ENCODE data around the gene GNB1L. TPM values are rescaled to one million over a fixed set of nuclear protein-coding genes. Genes with fewer than 3 reads are reported as not detected.

GNB1L gene
- polyA plus RNA-seq, 3 donors = 3.4 to 6.0 (median 4.8) TPM

DNA sequence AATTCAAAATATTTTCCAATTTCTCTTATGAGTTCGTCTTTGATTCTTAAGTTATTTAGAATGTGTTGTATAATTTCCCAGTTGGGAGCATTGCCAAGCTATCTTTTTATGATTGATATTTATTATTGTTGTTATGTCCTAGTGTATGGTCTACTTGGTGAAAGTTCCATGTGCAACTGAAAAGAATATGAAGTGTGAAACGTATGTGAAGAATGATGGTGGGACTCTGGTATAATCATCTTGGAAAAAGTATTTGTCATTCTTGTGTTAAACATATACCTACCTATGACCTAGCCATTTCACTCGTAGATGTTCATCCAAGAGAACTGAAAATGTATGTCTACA, 12.0 kb upstream of the GNB1L start:
- H3K4me3 ChIP-seq (replicated peaks in 1 of 3; ENCODE audit: low read depth in 2 of 3, low read length in 3 of 3) = no peak overlapping the region
- no peak overlapping the region for H3K4me2 ChIP-seq (replicated peaks; ENCODE audit: extremely low read depth, low read length, poor library complexity, severe bottlenecking)
- no peak overlapping the region for H2AFZ ChIP-seq (ENCODE audit: insufficient read depth, low read depth, low read length, poor library complexity, severe bottlenecking)
- no peaks in the 10 kb centered on the region for H3K79me2 ChIP-seq (ENCODE audit: insufficient read depth, low read length)
- H3K9me3 Mint-ChIP-seq = no peaks in the 10 kb centered on the region
- no peak overlapping the region for H3K4me3 Mint-ChIP-seq
- intact Hi-C loops (cut with micrococcal nuclease) = no loop called here
- WGBS (ENCODE audit: insufficient coverage) = no CpG with 5 or more reads among the region's 3 CpGs
- H3K9ac ChIP-seq (ENCODE audit: insufficient read depth, low read length, poor library complexity, severe bottlenecking) = no peak overlapping the region
- TF ChIP-seq, protein P1, sequence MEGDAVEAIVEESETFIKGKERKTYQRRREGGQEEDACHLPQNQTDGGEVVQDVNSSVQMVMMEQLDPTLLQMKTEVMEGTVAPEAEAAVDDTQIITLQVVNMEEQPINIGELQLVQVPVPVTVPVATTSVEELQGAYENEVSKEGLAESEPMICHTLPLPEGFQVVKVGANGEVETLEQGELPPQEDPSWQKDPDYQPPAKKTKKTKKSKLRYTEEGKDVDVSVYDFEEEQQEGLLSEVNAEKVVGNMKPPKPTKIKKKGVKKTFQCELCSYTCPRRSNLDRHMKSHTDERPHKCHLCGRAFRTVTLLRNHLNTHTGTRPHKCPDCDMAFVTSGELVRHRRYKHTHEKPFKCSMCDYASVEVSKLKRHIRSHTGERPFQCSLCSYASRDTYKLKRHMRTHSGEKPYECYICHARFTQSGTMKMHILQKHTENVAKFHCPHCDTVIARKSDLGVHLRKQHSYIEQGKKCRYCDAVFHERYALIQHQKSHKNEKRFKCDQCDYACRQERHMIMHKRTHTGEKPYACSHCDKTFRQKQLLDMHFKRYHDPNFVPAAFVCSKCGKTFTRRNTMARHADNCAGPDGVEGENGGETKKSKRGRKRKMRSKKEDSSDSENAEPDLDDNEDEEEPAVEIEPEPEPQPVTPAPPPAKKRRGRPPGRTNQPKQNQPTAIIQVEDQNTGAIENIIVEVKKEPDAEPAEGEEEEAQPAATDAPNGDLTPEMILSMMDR (IDR thresholded peaks at IDR 0.05) = no peak
- H3K27ac Mint-ChIP-seq = no peak overlapping the region
- H3K9me3 ChIP-seq (replicated peaks in 1 of 2; ENCODE audit: control insufficient read depth in 1 of 2, insufficient read depth in 1 of 2, low read length in 2 of 2) = no peaks in the 10 kb centered on the region
- no peaks in the 10 kb centered on the region for H3K36me3 Mint-ChIP-seq
- H3K27ac ChIP-seq (ENCODE audit: low read depth in 1 of 2, low read length in 2 of 2) = no peak overlapping the region
- H3K27me3 Mint-ChIP-seq (ENCODE audit: low read depth in 3 of 3) = peaks cover 0 to 2% (median 0%) of the 10 kb centered on the region in 3 donors
- DNase-seq = no peak
- H3K27me3 ChIP-seq (ENCODE audit: control insufficient read depth in 2 of 2, insufficient read depth in 2 of 2, low read length in 2 of 2) = no peaks in the 10 kb centered on the region
- H3K4me1 Mint-ChIP-seq = peaks cover 3% of the 10 kb centered on the region
- no peaks in the 10 kb centered on the region for H3K4me1 ChIP-seq (ENCODE audit: control insufficient read depth in 1 of 2, insufficient read depth in 2 of 2, low read length in 2 of 2)
- H4K20me1 ChIP-seq (ENCODE audit: insufficient read depth, low read length) = no peaks in the 10 kb centered on the region
- H3K36me3 ChIP-seq (replicated peaks in 1 of 2; ENCODE audit: control insufficient read depth in 1 of 2, insufficient read depth in 2 of 2, low read length in 2 of 2) = no peaks in the 10 kb centered on the region

DNA sequence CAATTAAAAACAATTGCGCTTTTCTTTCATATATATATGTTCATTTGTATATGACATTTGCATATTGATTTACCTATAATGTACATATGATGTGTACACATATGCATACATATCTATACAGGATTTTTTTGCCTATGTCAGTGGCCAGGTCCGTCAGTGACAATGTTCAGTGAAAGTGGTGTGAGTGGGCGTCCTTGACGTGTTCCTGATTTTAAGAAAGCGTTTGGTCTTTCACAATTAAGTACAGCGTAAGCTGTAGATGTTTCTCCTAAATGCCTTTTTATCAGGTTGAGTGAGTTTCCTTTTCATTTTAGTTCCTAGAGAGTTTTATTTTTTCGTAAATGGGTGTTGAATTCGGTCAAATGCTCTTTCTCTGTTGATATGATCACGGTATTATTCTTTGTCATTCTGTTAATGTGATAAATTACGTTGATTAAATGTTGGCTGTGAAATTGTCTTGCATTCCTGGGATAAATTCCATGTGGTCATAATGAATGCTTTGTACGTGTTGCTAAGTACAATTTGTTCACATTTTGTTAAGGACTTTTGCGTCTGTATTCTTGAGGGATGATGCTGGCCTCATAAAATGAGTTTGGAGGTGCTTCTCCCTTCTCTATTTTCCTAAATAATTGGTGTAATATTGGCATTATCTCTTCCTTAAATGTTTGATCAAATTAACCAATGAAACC, 10.6 kb upstream of the GNB1L start:
- intact Hi-C loops (cut with micrococcal nuclease) = no loop called here
- Histone ChIP-seq H3K4me2 (replicated peaks; ENCODE audit: extremely low read depth, low read length, poor library complexity, severe bottlenecking) (no peak overlapping the region), H3K27ac (ENCODE audit: low read depth in 1 of 2, low read length in 2 of 2) (no peak overlapping the region), H4K20me1 (ENCODE audit: insufficient read depth, low read length) (no peaks in the 10 kb centered on the region), H2AFZ (ENCODE audit: insufficient read depth, low read depth, low read length, poor library complexity, severe bottlenecking) (no peak overlapping the region), H3K79me2 (ENCODE audit: insufficient read depth, low read length) (no peaks in the 10 kb centered on the region), H3K9me3 (replicated peaks in 1 of 2; ENCODE audit: control insufficient read depth in 1 of 2, insufficient read depth in 1 of 2, low read length in 2 of 2) (no peaks in the 10 kb centered on the region), H3K4me1 (ENCODE audit: control insufficient read depth in 1 of 2, insufficient read depth in 2 of 2, low read length in 2 of 2) (no peaks in the 10 kb centered on the region), H3K36me3 (replicated peaks in 1 of 2; ENCODE audit: control insufficient read depth in 1 of 2, insufficient read depth in 2 of 2, low read length in 2 of 2) (no peaks in the 10 kb centered on the region), H3K9ac (ENCODE audit: insufficient read depth, low read length, poor library complexity, severe bottlenecking) (no peak overlapping the region), H3K27me3 (ENCODE audit: control insufficient read depth in 2 of 2, insufficient read depth in 2 of 2, low read length in 2 of 2) (no peaks in the 10 kb centered on the region), H3K4me3 (replicated peaks in 1 of 3; ENCODE audit: low read depth in 2 of 3, low read length in 3 of 3) (no peak overlapping the region)
- Mint-ChIP-seq H3K9me3 (no peaks in the 10 kb centered on the region), H3K36me3 (no peaks in the 10 kb centered on the region), H3K27me3 (ENCODE audit: low read depth in 3 of 3) (peaks cover 0 to 2% (median 0%) of the 10 kb centered on the region in 3 donors), H3K4me1 (peaks cover 3% of the 10 kb centered on the region), H3K27ac (no peak overlapping the region), H3K4me3 (no peak overlapping the region)
- no CpG with 5 or more reads among the region's 12 CpGs for WGBS (ENCODE audit: insufficient coverage)
- no peak for DNase-seq
- TF ChIP-seq, protein P1 (IDR thresholded peaks at IDR 0.05) = no peak
